CD14-positive monocyte (primary cell): Measurements from ENCODE around the gene GIMAP8. TPM values are rescaled to one million over a fixed set of nuclear protein-coding genes. Genes with fewer than 3 reads are reported as not detected.

ENCODE experiments used
- DNase-seq, 3 donors: peaks; one replicate each; pipeline ENCODE4 v3.0.0-alpha.2; 2011 to 2022
- H2AFZ ChIP-seq: 2 replicates; pipeline ENCODE4 v1.6.0; 2012; ENCODE audit warnings: mild to moderate bottlenecking, low read depth, low read length, inconsistent platforms; ENCODE audit not compliant: insufficient read depth, poor library complexity, severe bottlenecking
- H3K27ac ChIP-seq, 2 donors: 1 replicate in 1 of 2; 2 replicates in 1 of 2; pipeline ENCODE4 v1.5.1; 2012 to 2013; ENCODE audit warnings: low read length in 2 of 2, control low read depth in 1 of 2, inconsistent platforms in 1 of 2, low read depth in 1 of 2, mild to moderate bottlenecking in 1 of 2
- H3K27me3 ChIP-seq, 2 donors: one replicate each; pipeline versions ENCODE4 v1.6.0 to v1.6.1; 2011 to 2013; ENCODE audit warnings: low read length in 2 of 2; ENCODE audit not compliant: control insufficient read depth in 2 of 2, insufficient read depth in 2 of 2
- H3K36me3 ChIP-seq, 2 donors: replicated peaks in 1 of 2; 1 replicate in 1 of 2; 2 replicates in 1 of 2; pipeline versions ENCODE4 v1.5.1 to v1.6.1; 2012 to 2013; ENCODE audit warnings: low read length in 2 of 2, control low read depth in 1 of 2, inconsistent platforms in 1 of 2, mild to moderate bottlenecking in 1 of 2; ENCODE audit not compliant: insufficient read depth in 2 of 2, control insufficient read depth in 1 of 2
- H3K4me1 ChIP-seq, 2 donors: 1 replicate in 1 of 2; 2 replicates in 1 of 2; pipeline versions ENCODE4 v1.5.1 to v1.6.1; 2012 to 2013; ENCODE audit warnings: low read length in 2 of 2, control low read depth in 1 of 2, inconsistent platforms in 1 of 2, mild to moderate bottlenecking in 1 of 2, moderate library complexity in 1 of 2; ENCODE audit not compliant: insufficient read depth in 2 of 2, control insufficient read depth in 1 of 2
- H3K4me2 ChIP-seq: replicated peaks from 2 replicates; pipeline ENCODE3; 2012; ENCODE audit warnings: low read length, moderate library complexity, mild to moderate bottlenecking; ENCODE audit not compliant: poor library complexity, severe bottlenecking; ENCODE audit errors: extremely low read depth
- H3K4me3 ChIP-seq, 3 experiments: fragments of 200-600 bp in 1 of 3; sonication (generic) in 1 of 3; replicated peaks in 1 of 3; 1 replicate in 2 of 3; 2 replicates in 1 of 3; pipeline ENCODE4 v1.5.1; 2011 to 2013; ENCODE audit warnings: low read length in 3 of 3, mild to moderate bottlenecking in 3 of 3, control low read depth in 2 of 3, low read depth in 2 of 3, inconsistent platforms in 1 of 3, moderate library complexity in 1 of 3
- H3K79me2 ChIP-seq: 2 replicates; pipeline ENCODE4 v1.6.0; 2012; ENCODE audit warnings: mild to moderate bottlenecking, control low read depth, inconsistent platforms, low read length, moderate library complexity; ENCODE audit not compliant: insufficient read depth
- H3K9ac ChIP-seq: 2 replicates; pipeline ENCODE4 v1.6.0; 2017; ENCODE audit warnings: low read length, mild to moderate bottlenecking; ENCODE audit not compliant: insufficient read depth, poor library complexity, severe bottlenecking
- H3K9me3 ChIP-seq, 2 donors: replicated peaks in 1 of 2; 1 replicate in 1 of 2; 2 replicates in 1 of 2; pipeline versions ENCODE4 v1.5.1 to v1.6.1; 2012 to 2013; ENCODE audit warnings: low read length in 2 of 2, control low read depth in 1 of 2; ENCODE audit not compliant: control insufficient read depth in 1 of 2, insufficient read depth in 1 of 2
- H4K20me1 ChIP-seq: 2 replicates; pipeline ENCODE4 v1.6.0; 2012; ENCODE audit warnings: mild to moderate bottlenecking, low read length, control low read depth, moderate library complexity; ENCODE audit not compliant: insufficient read depth
- H3K27ac Mint-ChIP-seq, 7 donors: one replicate each; pipeline ENCODE4 v1.8.0; 2020; ENCODE audit warnings: mild to moderate bottlenecking in 7 of 7, mixed read lengths in 7 of 7, moderate library complexity in 6 of 7, inconsistent platforms in 2 of 7
- H3K27me3 Mint-ChIP-seq, 3 donors: one replicate each; pipeline ENCODE4 v1.8.0; 2021 to 2022; ENCODE audit warnings: low read depth in 3 of 3, mild to moderate bottlenecking in 3 of 3, mixed read lengths in 3 of 3, moderate library complexity in 3 of 3, inconsistent platforms in 1 of 3
- H3K36me3 Mint-ChIP-seq, 2 donors: one replicate each; pipeline ENCODE4 v1.8.0; 2020; ENCODE audit warnings: mixed read lengths in 2 of 2, inconsistent platforms in 1 of 2, mild to moderate bottlenecking in 1 of 2
- H3K4me1 Mint-ChIP-seq: one replicate; pipeline ENCODE4 v1.8.0; 2020; ENCODE audit warnings: mild to moderate bottlenecking, mixed read lengths
- H3K4me3 Mint-ChIP-seq, 2 donors: one replicate each; pipeline ENCODE4 v1.8.0; 2020; ENCODE audit warnings: mild to moderate bottlenecking in 2 of 2, mixed read lengths in 2 of 2, moderate library complexity in 1 of 2
- H3K9me3 Mint-ChIP-seq, 7 donors: one replicate each; pipeline ENCODE4 v1.8.0; 2020 to 2022; ENCODE audit warnings: mixed read lengths in 7 of 7, mild to moderate bottlenecking in 6 of 7, moderate library complexity in 6 of 7, inconsistent platforms in 2 of 7
- WGBS: methylation state at CpG from one replicate; pipeline ENCODE4 v1.1.5; 2013; ENCODE audit warnings: missing lambda C conversion rate; ENCODE audit not compliant: insufficient coverage; 5-methylcytosine and 5-hydroxymethylcytosine counted together
- intact Hi-C, 2 donors: fragments of 100-400 bp; cut with micrococcal nuclease; formaldehyde crosslinking; loops; one replicate each; pipeline versions ENCODE4 v1.15.0 to v1.15.1; 2023
- polyA plus RNA-seq, 3 donors: library from polyadenylated mRNA; depleted of rRNA in 1 of 3; unstranded in 2 of 3; stranded (reverse) in 1 of 3; fragments of 300-500 nt in 2 of 3; fragments of >200 nt in 1 of 3; fragmentation: Illumina TruSeq in 2 of 3; gene quantifications; 1 replicate in 2 of 3; 2 replicates in 1 of 3; pipeline ENCODE4 v1.2.3, GENCODE V29; 2012 to 2021
- TF ChIP-seq, protein P1 (sequence below): fragments of 200-600 bp; IDR thresholded peaks from one replicate; pipeline ENCODE4 v1.8.0; 2022; ENCODE audit warnings: antibody characterized with exemption, mild to moderate bottlenecking

Gene GIMAP8
- polyA plus RNA-seq, 3 donors: 12.0 to 26.8 (median 22.5) TPM

DNA sequence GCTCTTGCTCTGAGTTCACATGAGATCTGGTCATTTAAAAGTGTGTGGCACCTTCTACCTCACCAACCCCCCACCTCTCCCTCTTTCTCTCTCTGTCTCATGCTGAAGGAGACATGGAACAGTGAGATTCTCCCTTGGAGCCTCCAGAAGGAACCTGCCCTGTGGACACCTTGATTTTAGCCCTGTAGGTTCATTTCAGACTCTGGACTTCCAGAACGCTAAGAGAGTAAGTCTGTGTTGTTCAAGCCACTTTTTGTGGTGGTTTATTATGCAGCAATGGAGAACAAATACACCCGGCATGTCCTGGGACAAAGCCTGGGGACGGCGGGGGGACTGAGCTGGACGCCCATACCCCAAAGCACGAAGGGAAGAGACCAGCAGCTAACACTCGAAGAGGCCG, 20.7 kb upstream of the GIMAP8 start:
- DNase-seq: no peak
- Histone ChIP-seq H3K9ac (no peak overlapping the region), H3K4me3 (no peak overlapping the region), H3K79me2 (no peaks in the 10 kb centered on the region), H3K27ac (no peak overlapping the region), H3K4me1 (peaks cover 30% of the 10 kb centered on the region in 2 donors), H3K4me2 (no peak overlapping the region), H3K9me3 (no peaks in the 10 kb centered on the region), H4K20me1 (peaks cover 12% of the 10 kb centered on the region), H2AFZ (no peak overlapping the region), H3K27me3 (peaks cover 0 to 21% of the 10 kb centered on the region in 2 donors), H3K36me3 (no peaks in the 10 kb centered on the region)
- Mint-ChIP-seq H3K27me3 (peaks cover 23 to 46% (median 33%) of the 10 kb centered on the region in 3 donors), H3K36me3 (no peaks in the 10 kb centered on the region), H3K27ac (peak overlapping the region in 1 of 7 donors; percentile 61), H3K4me1 (peaks cover 37% of the 10 kb centered on the region), H3K9me3 (peaks cover 0 to 2% (median 0%) of the 10 kb centered on the region in 7 donors), H3K4me3 (peak overlapping the region in 1 of 2 donors; percentile 24)
- WGBS: 94% methylated on average over 6 of the region's 8 CpGs
- intact Hi-C loops: no loop called here
- TF ChIP-seq, protein P1, sequence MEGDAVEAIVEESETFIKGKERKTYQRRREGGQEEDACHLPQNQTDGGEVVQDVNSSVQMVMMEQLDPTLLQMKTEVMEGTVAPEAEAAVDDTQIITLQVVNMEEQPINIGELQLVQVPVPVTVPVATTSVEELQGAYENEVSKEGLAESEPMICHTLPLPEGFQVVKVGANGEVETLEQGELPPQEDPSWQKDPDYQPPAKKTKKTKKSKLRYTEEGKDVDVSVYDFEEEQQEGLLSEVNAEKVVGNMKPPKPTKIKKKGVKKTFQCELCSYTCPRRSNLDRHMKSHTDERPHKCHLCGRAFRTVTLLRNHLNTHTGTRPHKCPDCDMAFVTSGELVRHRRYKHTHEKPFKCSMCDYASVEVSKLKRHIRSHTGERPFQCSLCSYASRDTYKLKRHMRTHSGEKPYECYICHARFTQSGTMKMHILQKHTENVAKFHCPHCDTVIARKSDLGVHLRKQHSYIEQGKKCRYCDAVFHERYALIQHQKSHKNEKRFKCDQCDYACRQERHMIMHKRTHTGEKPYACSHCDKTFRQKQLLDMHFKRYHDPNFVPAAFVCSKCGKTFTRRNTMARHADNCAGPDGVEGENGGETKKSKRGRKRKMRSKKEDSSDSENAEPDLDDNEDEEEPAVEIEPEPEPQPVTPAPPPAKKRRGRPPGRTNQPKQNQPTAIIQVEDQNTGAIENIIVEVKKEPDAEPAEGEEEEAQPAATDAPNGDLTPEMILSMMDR: no peak

DNA sequence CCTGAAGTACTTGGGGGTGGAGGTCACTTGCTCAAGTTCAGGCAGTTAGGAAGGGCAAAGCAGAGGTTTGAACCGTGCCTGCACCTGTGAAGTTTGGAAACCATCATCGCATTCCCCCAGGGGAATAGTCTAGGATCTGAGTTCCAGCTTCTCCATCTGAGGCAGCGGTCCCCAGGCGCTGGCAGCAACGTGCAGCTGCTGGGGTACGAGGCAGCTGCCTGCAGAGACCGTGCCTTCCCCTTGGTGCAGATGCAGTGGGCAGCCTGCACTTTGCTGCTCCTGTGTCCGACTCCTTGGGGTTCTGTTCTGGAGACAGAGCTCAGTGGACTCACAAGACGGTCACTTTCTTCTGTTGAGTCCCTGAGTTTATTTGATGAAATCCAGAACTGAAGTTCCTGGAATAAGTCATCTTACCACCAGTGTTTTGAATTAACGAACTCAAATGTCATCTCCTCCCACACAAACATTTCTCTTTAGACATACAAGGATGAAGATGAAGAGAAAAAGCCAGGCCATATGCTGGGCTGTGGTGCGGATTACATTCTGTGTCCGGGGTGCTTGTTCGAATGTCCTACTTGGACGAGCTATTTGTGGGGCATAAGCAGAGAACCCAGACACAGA, 19.9 kb upstream of the GIMAP8 start:
- no peak overlapping the region for H3K9ac ChIP-seq

More for the DNA sequence above, 19.9 kb upstream of the GIMAP8 start:
- Histone ChIP-seq H2AFZ (no peak overlapping the region), H3K9me3 (no peaks in the 10 kb centered on the region), H3K27ac (no peak overlapping the region), H3K4me1 (peaks cover 39% of the 10 kb centered on the region in 2 donors), H4K20me1 (peaks cover 20% of the 10 kb centered on the region), H3K79me2 (no peaks in the 10 kb centered on the region), H3K4me3 (no peak overlapping the region), H3K36me3 (no peaks in the 10 kb centered on the region), H3K27me3 (peaks cover 0 to 21% of the 10 kb centered on the region in 2 donors), H3K4me2 (no peak overlapping the region)
- Mint-ChIP-seq H3K27ac (no peak overlapping the region), H3K4me3 (peak overlapping the region in 1 of 2 donors; percentile 35), H3K36me3 (no peaks in the 10 kb centered on the region), H3K4me1 (peaks cover 46% of the 10 kb centered on the region), H3K9me3 (peaks cover 0 to 7% (median 3%) of the 10 kb centered on the region in 7 donors), H3K27me3 (peaks cover 23 to 48% (median 40%) of the 10 kb centered on the region in 3 donors)
- 95% methylated on average over 12 of the region's 14 CpGs for WGBS
- TF ChIP-seq, protein P1: no peak
- intact Hi-C loops: no loop called here
- DNase-seq: no peak
